K562 (cell line): ENCODE results near the gene BRINP1. TPM values are rescaled to one million over a fixed set of nuclear protein-coding genes. Genes with fewer than 3 reads are reported as not detected.

Source experiments
- ATAC-seq: fragments of 200-7000 bp; cut with Tn5 transposase; 3 replicates; pipeline ENCODE4 v1.9.1; 2020; ENCODE audit warnings: moderate library complexity
- Bru-seq: library from RNA; stranded (reverse); fragments of 400-500 nt; gene quantifications from one replicate; lab custom pipeline; 2021; lab: Mats Ljungman, UMichigan
- BruChase-seq, 2 experiments: library from RNA; stranded (reverse); fragments of 400-500 nt; gene quantifications; one replicate each; lab custom pipeline; 2021; lab: Mats Ljungman, UMichigan
- BruUV-seq: library from RNA; stranded (reverse); fragments of 400-500 nt; replicated peaks from 2 replicates; lab custom pipeline; 2021; lab: Mats Ljungman, UMichigan
- CTCF ChIA-PET: fragments of 300-600 bp; formaldehyde crosslinking; extraction: SDS; loops from one replicate; lab custom pipeline; 2021; ENCODE audit warnings: low intra/inter-chr PET ratio; lab: Yijun Ruan, JAX
- POLR2A ChIA-PET: fragments of 300-600, 350-650 bp; sonication (Branson Sonifier 250); formaldehyde crosslinking; extraction: SDS; loops from one replicate; lab custom pipeline; 2021; ENCODE audit warnings: antibody characterized with exemption, inconsistent platforms; lab: Yijun Ruan, JAX
- DNase-seq, 4 experiments: peaks; one replicate each; pipeline versions ENCODE4 v3.0.0 to v3.0.0-alpha.2; 2011 to 2018; ENCODE audit warnings: low spot score in 3 of 4, mixed read lengths in 3 of 4; ENCODE audit errors: extremely low read depth in 1 of 4
- FAIRE-seq: peaks from 2 replicates; lab custom pipeline; 2011; peaks lifted over from hg19 to GRCh38; lab: Jason Lieb, UNC
- H2AFZ ChIP-seq: 2 replicates; pipeline ENCODE4 v1.6.0; 2011; ENCODE audit warnings: low read depth, low read length, control low read depth, inconsistent platforms
- H3K27ac ChIP-seq: fragments of 200-600 bp; 3 replicates; pipeline ENCODE4 v1.8.0; 2011; ENCODE audit warnings: low read depth, mild to moderate bottlenecking, control low read depth, inconsistent platforms, low read length, moderate library complexity, mixed read lengths; ENCODE audit errors: extremely low read depth
- H3K27me3 ChIP-seq, 2 experiments: fragments of 300-600 bp in 1 of 2; 2 replicates in 1 of 2; 3 replicates in 1 of 2; pipeline versions ENCODE4 v1.6.0 to v1.8.0; 2011; ENCODE audit warnings: inconsistent platforms in 2 of 2, low read length in 2 of 2, mild to moderate bottlenecking in 1 of 2, mixed read lengths in 1 of 2, moderate library complexity in 1 of 2; ENCODE audit not compliant: control insufficient read depth in 2 of 2, insufficient read depth in 2 of 2
- H3K36me3 ChIP-seq: fragments of 300-600 bp; 3 replicates; pipeline ENCODE4 v1.8.0; 2011; ENCODE audit warnings: mild to moderate bottlenecking, low read length, inconsistent platforms; ENCODE audit not compliant: control insufficient read depth, insufficient read depth
- H3K4me1 ChIP-seq, 2 experiments: fragments of 200-600 bp in 1 of 2; replicated peaks in 1 of 2; 2 replicates in 1 of 2; 3 replicates in 1 of 2; pipeline versions ENCODE4 v1.5.1 to v1.8.0; 2011; ENCODE audit warnings: inconsistent platforms in 2 of 2, low read length in 2 of 2, mild to moderate bottlenecking in 1 of 2, mixed read lengths in 1 of 2, moderate library complexity in 1 of 2; ENCODE audit not compliant: control insufficient read depth in 2 of 2, insufficient read depth in 2 of 2
- H3K4me2 ChIP-seq: 2 replicates; pipeline ENCODE4 v1.6.1; 2011; ENCODE audit warnings: low read length, control low read depth, inconsistent platforms, mixed read lengths; ENCODE audit not compliant: insufficient read depth
- H3K4me3 ChIP-seq: fragments of 200-600 bp; sonication (generic), shearing (Covaris generic); 2 replicates; pipeline ENCODE4 v1.5.1; 2016; ENCODE audit warnings: control low read depth, inconsistent platforms
- H3K79me2 ChIP-seq: fragments of 200-600 bp; 3 replicates; pipeline ENCODE4 v1.8.0; 2011; ENCODE audit warnings: low read length, inconsistent platforms; ENCODE audit not compliant: control insufficient read depth, insufficient read depth
- H3K9ac ChIP-seq, 2 experiments: 2 replicates each; pipeline versions ENCODE4 v1.6.0 to v1.6.1; 2011; ENCODE audit warnings: low read depth in 2 of 2, low read length in 2 of 2, control low read depth in 1 of 2, inconsistent platforms in 1 of 2, mild to moderate bottlenecking in 1 of 2, mixed read lengths in 1 of 2; ENCODE audit not compliant: insufficient read depth in 1 of 2
- H3K9me1 ChIP-seq: one replicate; pipeline ENCODE4 v1.6.0; 2011; ENCODE audit warnings: inconsistent platforms, mild to moderate bottlenecking, low read length, moderate library complexity; ENCODE audit not compliant: control insufficient read depth, insufficient read depth
- H3K9me3 ChIP-seq: replicated peaks from 2 replicates; pipeline ENCODE4 v1.5.1; 2011; ENCODE audit warnings: low read depth, low read length, inconsistent platforms; ENCODE audit not compliant: control insufficient read depth, insufficient read depth
- H4K20me1 ChIP-seq: replicated peaks from 2 replicates; pipeline ENCODE4 v1.6.1; 2011; ENCODE audit warnings: low read length, inconsistent platforms, mixed read lengths; ENCODE audit not compliant: control insufficient read depth, insufficient read depth
- RBM34 ChIP-seq: fragments of 200-400 bp; formaldehyde crosslinking; IDR thresholded peaks from 2 replicates; pipeline ENCODE4 v1.6.1; 2018; ENCODE audit warnings: low read length, borderline replicate concordance; ENCODE audit not compliant: insufficient read depth
- SNAPC5 ChIP-seq: fragments of 250-450 bp; sonication (Bioruptor Pico); IDR thresholded peaks from 2 replicates; pipeline ENCODE4 v1.8.0; 2021; ENCODE audit warnings: moderate library complexity, mild to moderate bottlenecking, inconsistent platforms
- USF2 ChIP-seq: sonication (generic); formaldehyde crosslinking; IDR thresholded peaks from 2 replicates; pipeline ENCODE4 v1.5.0; 2020; ENCODE audit warnings: missing genetic modification reagents
- WHSC1 ChIP-seq: IDR thresholded peaks from one replicate; pipeline ENCODE4 v1.6.1; 2012; ENCODE audit warnings: low read length, control low read depth, inconsistent platforms
- ZBTB17 ChIP-seq: fragments of 450-650 bp; formaldehyde crosslinking; IDR thresholded peaks from 2 replicates; pipeline ENCODE4 v1.4.0; 2020; ENCODE audit warnings: mild to moderate bottlenecking
- ZNF217 ChIP-seq: sonication (generic); formaldehyde crosslinking; IDR thresholded peaks from 2 replicates; pipeline ENCODE4 v1.8.0; 2022; ENCODE audit warnings: mild to moderate bottlenecking, missing genetic modification reagents
- ZNF282 ChIP-seq: sonication (generic); formaldehyde crosslinking; IDR thresholded peaks from 2 replicates; pipeline ENCODE4 v1.8.1; 2023; ENCODE audit warnings: missing genetic modification reagents
- WGBS: fragments of 100-300 bp; shearing (Covaris generic); methylation state at CpG from one replicate; pipeline ENCODE4 v1.1.6; 2016; ENCODE audit warnings: low coverage, mixed read lengths; ENCODE audit not compliant: insufficient coverage; ENCODE audit errors: missing lambda C conversion rate; 5-methylcytosine and 5-hydroxymethylcytosine counted together
- in situ Hi-C: fragments of 300-500 bp; cut with MboI; formaldehyde crosslinking; loops from 4 replicates; pipeline ENCODE4 v1.15.0; 2018; ENCODE audit warnings: inconsistent platforms, mixed read lengths
- intact Hi-C: fragments of 100-400 bp; cut with micrococcal nuclease; formaldehyde crosslinking; loops from 2 replicates; pipeline ENCODE4 v1.14.2; 2022
- long read RNA-seq, 3 experiments: library from polyadenylated mRNA in 2 of 3; library from RNA in 1 of 3; unstranded in 2 of 3; stranded (forward) in 1 of 3; transcript quantifications; one replicate each; pipeline ENCODE4 v2.0.0, GENCODE V29; 2019 to 2022
- polyA minus RNA-seq, 3 experiments: library from RNA; depleted of rRNA, polyadenylated mRNA; stranded (reverse); fragments of >200 nt; gene quantifications; 2 replicates each; pipeline ENCODE4 v1.2.3, GENCODE V29; 2011
- polyA plus RNA-seq, 8 experiments: library from polyadenylated mRNA; depleted of rRNA in 4 of 8; stranded (reverse) in 5 of 8; unstranded in 3 of 8; fragments of >200 nt; fragmentation: Nextera tagmentation in 2 of 8; fragmentation: Illumina TruSeq in 1 of 8; extraction: Ambion mirVana in 2 of 8; extraction: Trizol in 1 of 8; gene quantifications; 2 replicates each; pipeline versions ENCODE4 v1.2.1 to v1.2.3, GENCODE V29; 2011 to 2014; ENCODE audit warnings: inconsistent platforms in 1 of 8, missing spikeins in 1 of 8
- total RNA-seq, 7 experiments: library from RNA; depleted of rRNA in 6 of 7; stranded (reverse); fragments of >200 nt in 6 of 7; fragmentation: Illumina TruSeq in 2 of 7; extraction: Trizol in 2 of 7; gene quantifications; 2 replicates each; pipeline versions ENCODE4 v1.2.1 to v1.2.3, GENCODE V29; 2011 to 2021; ENCODE audit warnings: low replicate concordance in 1 of 7

The BRINP1 gene
- not detected in 2 replicates for total RNA-seq (2011; cell fraction: chromatin; rRNA removed; ENCODE audit: low replicate concordance)
- total RNA-seq (2011; cell fraction: nucleolus; rRNA removed): not detected in 2 replicates
- total RNA-seq (2011; cell fraction: nucleoplasm; rRNA removed): not detected in 2 replicates
- total RNA-seq (2014; rRNA removed) (not detected in 2 replicates), total RNA-seq (2014; rRNA removed; fragmentation: Illumina TruSeq; extraction: Trizol) (not detected in 2 replicates), total RNA-seq (2015; rRNA removed; fragmentation: Illumina TruSeq; extraction: Trizol) (not detected in 2 replicates), total RNA-seq (2021) (not detected in 2 replicates), polyA plus RNA-seq (2011; rRNA removed) (not detected in 2 replicates), polyA plus RNA-seq (2014; fragmentation: Illumina TruSeq; extraction: Trizol) (not detected in 2 replicates), polyA plus RNA-seq (2014; fragmentation: Nextera tagmentation; extraction: Ambion mirVana) (not detected), polyA plus RNA-seq (2014; rRNA removed) (not detected in 2 replicates), polyA minus RNA-seq (2011; rRNA and poly(A)+ RNA removed) (not detected in 2 replicates), Bru-seq, nascent RNA (percentile 1 among the genes with signal in this experiment), BruChase-seq, experiment 1, labeled RNA remaining after a 2-hour chase (percentile 1 among the genes with signal in this experiment), BruChase-seq, experiment 2, labeled RNA remaining after a 6-hour chase (percentile 1 among the genes with signal in this experiment)
- not detected in 2 replicates for polyA plus RNA-seq (2011; cell fraction: cytosol; rRNA removed)
- polyA plus RNA-seq (2011; cell fraction: nucleus; rRNA removed): not detected in 2 replicates
- not detected in 2 replicates for polyA plus RNA-seq (2012)
- not detected in 2 replicates for polyA minus RNA-seq (2011; cell fraction: cytosol; rRNA and poly(A)+ RNA removed)
- not detected in 2 replicates for polyA minus RNA-seq (2011; cell fraction: nucleus; rRNA and poly(A)+ RNA removed)
- long read RNA-seq, experiment 1: 0 reads
- long read RNA-seq, experiment 2: 0 reads
- long read RNA-seq, experiment 3: 0 reads

- FAIRE-seq: no peak
- WGBS: 5% methylated on average over 46 of the region's 91 CpGs
- H3K9ac ChIP-seq: no peak within 1 kb of the TSS
- H3K27me3 ChIP-seq: no peaks in the 10 kb centered on the region
- BruUV-seq: no TSS peak
- in situ Hi-C loops: no loop called here
- intact Hi-C loops: loop anchor here (10.0 kb wide), 1 partner anchor 1724 kb away; no protein-coding TSS in a partner anchor
- POLR2A ChIA-PET: no interaction called here
- H3K36me3 ChIP-seq: no peaks in the 10 kb centered on the region
- no peak within 1 kb of the TSS for H3K4me2 ChIP-seq
- CTCF ChIA-PET: no interaction called here
- no peaks in the 10 kb centered on the region for H3K9me3 ChIP-seq
- H3K79me2 ChIP-seq: no peaks in the 10 kb centered on the region
- no peaks in the 10 kb centered on the region for H3K9me1 ChIP-seq
- no peak within 1 kb of the TSS for H3K4me3 ChIP-seq
- ATAC-seq: no peak
- H2AFZ ChIP-seq: no peak within 1 kb of the TSS
- H3K27ac ChIP-seq: no peak within 1 kb of the TSS
- DNase-seq: no peak
- H3K4me1 ChIP-seq: no peaks in the 10 kb centered on the region
- no peaks in the 10 kb centered on the region for H4K20me1 ChIP-seq
- TF ChIP-seq SNAPC5 (CRISPR knock-in tag) (no peak), ZNF217 (CRISPR knock-in tag) (no peak), ZNF282 (no peak), USF2 (CRISPR knock-in tag) (no peak), WHSC1 (no peak), RBM34 (no peak), ZBTB17 (CRISPR knock-in tag) (no peak)
Observed at GRCh38 chr9:119368681-119369581, at the start of gene BRINP1. BRINP1 (minus strand) TSS chr9:119369435; CDS start chr9:119313355, 56,080 bp downstream.
